GM19463 (cell line): ENCODE data around the gene NAP1L3.

Experiments
- ATAC-seq: cut with Tn5 transposase; IDR thresholded peaks from one replicate; pipeline ENCODE4 v1.9.1; 2021; ENCODE audit warnings: mild to moderate bottlenecking, moderate library complexity; ENCODE audit not compliant: unreplicated experiment

The NAP1L3 gene

DNA sequence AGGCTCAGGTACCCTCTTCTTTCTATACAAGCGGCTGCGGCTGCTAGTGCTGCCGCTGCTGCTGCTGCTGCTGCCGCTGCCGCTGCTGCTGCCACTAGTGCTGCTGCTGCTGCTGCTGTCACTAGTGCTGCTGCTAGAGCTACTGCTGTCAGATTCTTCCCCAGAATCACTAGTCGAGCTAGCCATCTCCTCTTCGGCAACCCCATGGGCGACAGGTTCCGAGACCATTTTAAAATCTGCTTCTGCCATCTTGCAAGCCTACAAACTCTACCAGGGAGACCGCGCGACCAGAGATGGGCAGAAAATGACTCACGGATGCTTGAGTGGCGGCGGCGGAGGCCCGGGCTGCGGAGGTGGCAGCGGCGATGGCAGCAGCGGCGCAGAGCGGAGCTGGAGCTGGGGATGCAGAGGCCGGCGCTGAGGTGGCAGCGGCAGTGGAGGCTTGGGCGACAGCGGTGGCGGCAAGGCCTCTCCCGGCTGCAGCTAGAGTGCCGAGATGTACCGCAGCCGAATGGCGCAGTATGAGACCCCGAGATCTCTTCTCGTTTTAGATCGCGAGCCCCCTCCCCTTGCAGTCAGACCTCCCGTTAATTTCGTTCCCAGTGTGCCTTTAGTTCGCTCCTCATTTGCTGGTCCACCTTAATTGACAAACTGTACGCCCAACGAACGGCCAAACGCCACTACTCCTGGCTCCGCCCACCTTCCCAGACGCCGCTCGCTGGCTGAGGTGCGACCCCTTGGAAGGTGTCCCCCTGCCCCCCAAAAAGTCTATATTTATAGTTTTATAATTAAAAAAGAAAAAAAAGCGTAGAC, at the start of gene NAP1L3:
Gene NAP1L3 (minus strand): TSS at position 523 of the 813 bp plus-strand sequence. CDS start 274 bp downstream, at position 249.
- ATAC-seq = peak; percentile 44

GRCh38 chrX:93711076-93711475, 37.7 kb upstream of the NAP1L3 start:
- ATAC-seq = no peak

DNA sequence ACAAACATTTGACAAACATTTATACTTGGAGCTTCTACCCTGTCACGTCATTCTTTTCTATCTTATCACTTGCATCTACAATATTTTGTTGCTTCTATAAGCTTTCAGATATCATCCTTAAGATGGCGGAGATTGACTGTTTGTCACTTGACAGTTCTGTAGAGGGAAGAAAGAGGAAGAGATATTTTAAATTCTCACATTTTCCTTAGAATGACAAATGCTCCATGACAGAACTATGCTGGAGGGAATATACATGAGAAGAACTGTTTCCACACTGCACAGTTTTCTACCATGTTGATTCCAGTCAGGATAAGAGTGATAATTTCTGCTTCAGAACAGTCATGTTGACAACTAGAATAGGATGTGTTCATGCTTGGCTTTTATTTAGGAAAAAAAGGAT, 30.3 kb upstream of the NAP1L3 start:
- no peak for ATAC-seq

DNA sequence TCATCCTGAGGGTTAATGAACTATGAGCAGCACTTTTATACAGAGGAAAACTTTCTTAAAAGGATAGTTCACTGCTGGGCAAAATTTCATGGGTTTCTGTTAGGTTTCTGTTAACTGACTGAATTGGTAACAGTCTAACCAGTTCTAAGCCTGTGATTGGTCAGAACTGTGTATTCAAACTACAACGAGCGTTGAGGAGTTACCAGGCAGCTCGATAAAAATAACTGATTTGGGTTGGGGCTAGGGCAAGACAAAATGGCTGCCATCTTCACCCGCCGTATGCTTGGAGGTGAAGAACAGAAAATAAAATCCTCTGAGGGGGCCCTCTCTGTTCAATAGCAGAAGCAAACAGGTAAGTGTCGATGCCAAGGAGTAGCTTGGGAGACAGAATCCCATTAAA, 22.6 kb upstream of the NAP1L3 start:
- ATAC-seq = no peak

- ATAC-seq = no peak
Measured at GRCh38 chrX:93673869-93674271, 492 bp upstream of the NAP1L3 start, which contains the start of gene FAM133A. FAM133A (plus strand) TSS chrX:93674206; CDS start chrX:93709420, 35,214 bp downstream.

- ATAC-seq = no peak
Measured at GRCh38 chrX:93660575-93660974, 12.8 kb downstream of the NAP1L3 start.

DNA sequence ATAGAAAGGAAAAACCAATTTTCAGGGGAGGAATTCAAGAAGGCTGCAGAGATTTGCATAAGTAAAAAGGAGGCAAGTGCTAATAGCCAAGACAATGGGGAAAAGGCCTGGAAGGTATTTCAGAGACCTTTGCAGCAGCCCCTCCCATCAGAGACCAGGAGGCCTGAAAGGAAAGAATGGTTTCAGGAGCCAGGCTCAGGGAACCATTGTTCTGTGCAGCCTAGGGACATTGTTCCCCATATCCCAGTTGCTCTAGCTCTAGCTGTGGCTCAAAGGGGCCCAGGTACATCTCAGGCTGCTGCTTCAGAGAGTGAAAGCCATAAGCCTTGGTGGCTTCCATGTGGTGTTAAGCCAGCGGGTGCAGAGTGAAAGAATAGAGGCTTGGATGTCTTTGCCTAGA, 24.0 kb downstream of the NAP1L3 start:
- ATAC-seq = no peak

DNA sequence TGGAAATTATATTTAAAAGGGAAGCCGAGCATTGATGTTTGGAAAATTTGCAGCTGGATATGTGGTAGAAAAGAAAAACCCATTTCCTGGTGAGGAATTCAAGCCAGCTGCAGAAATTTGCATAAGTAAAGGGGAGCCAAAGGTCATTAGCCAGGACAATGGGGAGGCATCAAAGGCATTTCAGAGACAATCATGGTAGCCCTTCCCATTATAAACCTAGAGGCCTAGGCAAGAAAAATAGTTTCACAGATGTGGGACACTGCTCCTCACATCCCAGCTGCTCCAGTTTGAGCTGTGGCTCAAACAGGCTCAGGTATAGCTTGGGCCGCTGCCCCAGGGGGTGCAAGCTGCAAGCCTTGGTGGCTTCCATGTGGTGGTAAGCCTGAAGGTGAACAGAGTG, 35.8 kb downstream of the NAP1L3 start:
- ATAC-seq = no peak
